GM21723 (cell line): ENCODE data around the gene KCNB1.

Source experiments
- ATAC-seq: cut with Tn5 transposase; IDR thresholded peaks from one replicate; pipeline ENCODE4 v1.9.1; 2021; ENCODE audit warnings: mild to moderate bottlenecking, moderate library complexity; ENCODE audit not compliant: unreplicated experiment

The KCNB1 gene

GRCh38 chr20:49482621-49483017 lies at the start of gene KCNB1:
Gene KCNB1, minus strand, starts transcription at chr20:49482668. Its CDS starts 188 bp downstream, at chr20:49482480.
- ATAC-seq, result no peak

- ATAC-seq, result no peak
Observed at GRCh38 chr20:49529470-49529869, 47.0 kb upstream of the KCNB1 start.

- no peak for ATAC-seq
Observed at GRCh38 chr20:49526568-49526967, 44.1 kb upstream of the KCNB1 start.

DNA sequence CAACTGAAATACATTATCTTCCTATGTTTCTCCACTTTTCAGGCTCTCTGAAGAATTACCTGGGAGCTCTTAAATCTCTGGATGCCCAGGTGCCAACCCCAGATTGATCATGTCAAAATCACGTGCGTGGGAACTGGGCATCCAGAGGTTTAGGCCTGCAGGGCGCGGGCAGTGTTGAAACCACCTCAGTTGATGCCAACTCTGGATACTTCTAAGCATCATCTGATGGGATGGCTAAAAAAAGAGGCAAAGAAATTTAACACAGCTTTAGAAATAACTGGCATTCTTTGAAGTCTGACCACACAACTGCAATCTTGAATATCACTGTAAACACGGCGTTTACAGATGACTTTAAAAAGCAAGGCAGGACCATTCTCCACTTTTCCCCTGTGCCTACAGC lies 43.6 kb upstream of the KCNB1 start:
- ATAC-seq, result no peak

DNA sequence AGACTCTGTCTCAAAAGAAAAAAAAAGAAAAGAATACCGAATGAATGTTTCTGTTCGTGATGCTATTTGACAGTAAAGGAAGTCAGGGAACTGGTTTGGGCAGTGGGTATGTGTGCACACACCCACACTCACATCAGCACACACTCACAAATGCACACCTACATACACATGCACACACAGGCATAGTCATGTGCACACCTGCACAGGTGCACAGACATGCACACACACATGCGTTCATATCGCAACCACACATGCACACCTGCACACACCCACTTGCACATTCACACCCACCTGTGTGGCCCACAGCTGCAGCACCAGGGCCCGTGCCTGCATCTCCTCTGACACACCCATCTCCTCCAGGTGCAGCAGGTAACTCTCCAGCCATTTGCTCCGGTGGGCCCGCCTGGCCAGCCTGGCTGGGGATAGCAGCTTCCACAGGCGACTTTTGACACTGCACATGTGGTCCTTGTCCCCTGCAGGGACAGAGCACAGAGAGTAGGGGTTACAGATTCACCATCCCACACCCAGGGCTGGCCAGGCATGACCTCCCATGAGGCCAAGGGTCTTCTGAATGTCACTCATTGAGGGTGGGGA lies 41.4 kb upstream of the KCNB1 start:
- ATAC-seq, result no peak

DNA sequence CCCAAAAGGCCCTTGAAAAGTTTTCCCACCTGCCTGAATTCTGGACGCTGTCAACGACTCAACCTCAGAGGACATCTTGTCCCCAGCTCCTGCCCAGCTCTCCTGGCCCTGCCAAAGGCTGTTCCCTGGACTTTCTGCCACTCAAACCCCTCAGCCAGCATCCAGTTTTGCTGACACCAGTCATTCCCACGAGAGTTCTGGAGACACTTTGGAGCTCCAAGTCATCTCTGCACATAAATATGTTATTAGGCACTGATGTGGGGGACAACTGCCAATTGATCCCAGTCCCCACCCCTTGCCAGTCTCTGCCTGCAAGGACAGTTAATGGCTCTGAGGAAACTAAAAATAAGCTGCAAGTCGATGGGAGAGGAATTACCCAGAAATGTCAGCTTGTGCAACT lies 38.9 kb upstream of the KCNB1 start:
- no peak for ATAC-seq

DNA sequence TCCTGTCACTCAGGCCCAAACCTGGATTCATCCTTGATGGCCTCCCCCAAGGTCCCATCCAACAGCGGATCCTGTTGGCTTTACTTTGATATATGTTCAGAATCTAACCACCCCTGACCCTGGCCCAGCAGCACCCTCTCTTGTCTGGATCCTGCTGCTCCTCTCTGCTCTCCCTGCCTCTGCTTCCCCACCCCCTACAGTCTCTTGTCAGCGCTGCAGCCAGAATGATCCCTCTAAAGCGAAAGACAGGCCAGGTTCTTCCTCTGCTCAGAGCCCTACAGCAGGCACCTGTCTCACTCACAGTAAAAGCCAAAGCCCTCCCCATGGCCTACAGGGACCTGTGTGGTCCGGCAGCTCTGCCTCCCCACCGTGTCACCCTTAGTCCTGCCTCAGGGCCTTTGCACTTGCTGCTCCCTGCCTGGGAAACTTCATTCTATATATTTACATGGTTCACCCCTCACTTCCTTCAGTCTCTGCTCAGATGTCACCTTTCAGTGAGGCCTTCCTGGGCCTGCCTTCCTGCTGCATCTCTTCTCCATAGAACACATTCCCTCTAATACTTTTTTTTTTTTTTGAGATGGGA lies 37.4 kb upstream of the KCNB1 start:
- no peak for ATAC-seq

- no peak for ATAC-seq
Observed at GRCh38 chr20:49519212-49519712, 36.8 kb upstream of the KCNB1 start.

DNA sequence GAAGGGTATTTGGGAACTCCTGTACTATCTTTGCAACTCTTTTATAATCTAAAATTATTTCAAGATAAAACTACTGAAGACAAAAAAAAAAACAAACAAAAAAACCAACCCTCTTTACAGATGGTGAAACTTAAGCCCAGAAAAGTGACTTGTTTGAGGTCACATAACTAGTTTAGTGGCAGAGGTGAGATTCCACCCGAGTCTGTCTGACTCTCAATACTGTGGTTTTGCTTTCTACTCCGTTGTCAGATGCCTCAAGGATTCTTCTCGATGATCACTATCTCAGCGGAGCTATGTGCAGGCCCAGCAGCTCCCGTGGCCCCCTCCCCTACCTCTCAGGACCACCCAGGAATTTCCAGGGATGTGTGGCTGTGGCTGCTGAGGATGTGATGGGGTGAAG lies 36.1 kb upstream of the KCNB1 start:
- no peak for ATAC-seq

GRCh38 chr20:49517805-49518100 lies 35.3 kb upstream of the KCNB1 start:
- ATAC-seq, result no peak

- no peak for ATAC-seq
Observed at GRCh38 chr20:49516916-49517804, 34.7 kb upstream of the KCNB1 start.

DNA sequence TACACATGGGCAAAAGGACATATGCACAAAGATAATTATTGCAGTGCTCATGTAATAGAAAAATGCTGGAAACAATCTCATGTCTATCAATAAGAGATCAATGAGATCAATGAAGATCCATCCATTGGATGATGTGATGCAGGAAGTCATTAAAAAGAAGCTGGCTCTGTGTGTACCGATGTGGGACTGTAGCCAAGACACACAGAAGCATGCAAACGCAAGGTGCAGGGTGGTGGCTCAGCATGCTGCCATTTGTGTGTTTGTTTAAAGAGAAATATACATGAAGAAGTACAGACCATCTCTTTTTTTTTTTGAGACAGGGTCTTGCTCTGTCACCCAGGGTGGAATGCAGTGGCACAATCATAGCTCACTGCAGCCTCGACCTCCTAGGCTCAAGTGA lies 33.1 kb upstream of the KCNB1 start:
- ATAC-seq, result no peak

DNA sequence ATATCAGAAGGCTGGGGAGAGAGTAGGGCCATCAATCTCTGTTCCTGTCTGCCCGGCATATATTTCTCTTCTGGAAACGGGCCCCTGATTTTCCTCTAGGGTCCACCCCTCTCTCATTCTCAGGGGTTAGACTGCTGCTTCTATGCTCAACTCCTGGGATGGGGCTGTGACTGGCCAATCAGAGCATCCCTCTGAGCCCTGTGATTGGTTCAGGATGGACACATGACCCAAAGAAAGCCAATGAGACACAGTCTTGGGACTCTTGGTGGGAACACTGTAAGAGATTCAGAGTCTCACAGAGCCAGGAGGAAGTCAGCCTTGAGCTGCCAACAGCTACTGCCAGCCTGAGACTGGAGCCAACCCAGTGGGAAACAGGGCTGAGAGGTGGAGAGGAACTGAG lies 31.0 kb upstream of the KCNB1 start:
- ATAC-seq, result no peak

GRCh38 chr20:49513009-49513408 lies 30.5 kb upstream of the KCNB1 start:
- ATAC-seq, result no peak

DNA sequence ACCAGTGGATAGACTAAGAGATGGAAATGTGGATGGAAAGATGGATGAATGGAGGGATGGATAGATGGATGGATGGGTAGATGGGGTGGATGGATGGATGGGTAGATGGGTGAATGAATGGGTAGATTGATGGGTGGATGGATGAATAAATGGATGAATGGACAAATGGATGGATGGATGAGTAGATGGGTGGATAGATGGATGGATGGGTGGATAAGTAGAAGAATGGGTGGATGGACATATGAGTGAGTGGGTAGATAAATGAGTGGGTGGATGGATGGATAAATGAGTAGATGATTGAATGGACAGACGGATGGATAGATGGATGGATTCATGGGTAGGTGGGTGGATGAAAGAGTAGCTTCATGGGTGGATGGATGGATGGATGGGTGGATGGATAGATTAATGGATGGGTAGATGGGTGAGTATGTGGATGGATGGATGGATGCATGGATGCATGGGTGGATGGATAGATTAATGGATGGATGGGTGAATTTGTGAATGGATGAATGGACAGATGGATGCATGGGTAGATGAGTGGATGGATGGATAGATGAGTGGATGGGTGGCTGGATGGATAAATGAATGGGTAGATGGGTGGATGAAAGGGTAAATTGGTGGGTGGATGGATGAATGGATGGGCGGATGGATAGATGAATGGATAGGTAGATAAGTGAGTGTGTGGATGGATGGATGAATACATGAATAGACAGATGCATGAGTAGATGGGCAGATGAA lies 29.5 kb upstream of the KCNB1 start:
- ATAC-seq, result no peak

DNA sequence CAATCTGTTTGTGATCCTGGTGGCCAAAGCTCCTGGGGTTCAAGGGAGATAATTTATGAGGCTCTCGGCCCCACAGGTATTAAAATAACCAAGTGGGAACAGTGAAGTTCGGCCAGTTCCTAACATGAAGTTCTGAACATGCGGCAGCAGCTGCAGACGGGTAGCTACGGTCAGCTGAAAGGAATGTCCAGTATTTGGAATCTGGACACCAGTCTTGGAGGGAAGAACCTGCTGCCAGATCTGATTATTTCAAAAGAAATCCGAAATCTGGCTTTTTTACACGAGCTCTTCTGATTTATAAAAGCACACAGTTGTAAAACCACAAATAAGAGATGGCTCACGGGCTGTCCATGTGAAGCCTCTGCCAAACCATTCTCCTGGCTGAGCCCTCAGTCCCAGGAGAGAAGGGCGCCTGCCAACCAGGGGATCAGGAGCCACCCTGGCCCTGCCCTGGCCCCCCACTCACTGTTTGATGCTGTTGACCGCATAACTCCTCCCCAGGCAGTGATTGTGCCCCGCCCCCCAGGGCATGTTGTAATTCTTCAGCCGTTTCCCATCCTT lies 28.2 kb upstream of the KCNB1 start:
- no peak for ATAC-seq

- no peak for ATAC-seq
Observed at GRCh38 chr20:49508435-49509199, 26.1 kb upstream of the KCNB1 start.

- no peak for ATAC-seq
Observed at GRCh38 chr20:49507741-49508434, 25.4 kb upstream of the KCNB1 start.

GRCh38 chr20:49505518-49505917 lies 23.1 kb upstream of the KCNB1 start:
- no peak for ATAC-seq

- no peak for ATAC-seq
Observed at GRCh38 chr20:49503176-49503575, 20.7 kb upstream of the KCNB1 start.
